Nephron (organoid): Measurements from ENCODE around the gene NDUFS6.

Experiments used
- H3K27ac Mint-ChIP-seq, 3 experiments: 2 replicates each; pipeline ENCODE4 v1.8.0; 2020; ENCODE audit warnings: mixed read lengths in 3 of 3, mild to moderate bottlenecking in 2 of 3, moderate library complexity in 1 of 3
- H3K27me3 Mint-ChIP-seq: 2 replicates; pipeline ENCODE4 v1.8.0; 2021; ENCODE audit warnings: low read depth, mild to moderate bottlenecking, moderate library complexity, mixed read lengths
- H3K36me3 Mint-ChIP-seq: 2 replicates; pipeline ENCODE4 v1.8.0; 2020; ENCODE audit warnings: low read depth, mixed read lengths
- H3K4me1 Mint-ChIP-seq: 2 replicates; pipeline ENCODE4 v1.8.0; 2020; ENCODE audit warnings: mixed read lengths
- H3K4me3 Mint-ChIP-seq, 3 experiments: 2 replicates each; pipeline ENCODE4 v1.8.0; 2020; ENCODE audit warnings: mild to moderate bottlenecking in 3 of 3, mixed read lengths in 3 of 3, moderate library complexity in 2 of 3
- H3K9me3 Mint-ChIP-seq: 2 replicates; pipeline ENCODE4 v1.8.0; 2020; ENCODE audit warnings: mixed read lengths
- TF ChIP-seq, protein P1 (sequence below), 3 experiments: fragments of 200-600 bp; sonication (generic); IDR thresholded peaks; one replicate each; pipeline ENCODE4 v1.5.0; 2021; ENCODE audit warnings: antibody characterized with exemption in 3 of 3; ENCODE audit not compliant: unreplicated experiment in 3 of 3

The NDUFS6 gene

DNA sequence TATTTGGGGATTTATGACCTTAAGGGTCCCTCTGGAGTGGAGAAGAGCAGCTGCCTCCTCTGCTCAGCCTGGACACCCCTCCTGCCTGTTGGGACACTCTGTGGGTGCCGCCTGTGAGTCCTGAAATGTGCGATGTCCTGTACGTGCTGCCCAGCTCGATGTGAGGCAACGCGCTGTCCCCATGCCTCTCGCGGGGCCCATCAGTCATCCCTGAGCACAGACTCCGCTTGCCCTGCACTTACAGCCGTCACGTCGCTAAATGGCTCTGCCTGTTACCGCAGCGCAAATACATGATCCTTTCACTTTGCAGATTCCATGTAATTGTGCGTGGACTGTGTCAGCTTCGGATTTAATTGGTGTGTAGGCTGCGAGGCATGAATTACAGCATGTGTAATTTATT is 54.4 kb downstream of the NDUFS6 start:
- Mint-ChIP-seq H3K9me3 (no peaks in the 10 kb centered on the region), H3K27ac (no peak overlapping the region), H3K36me3 (no peaks in the 10 kb centered on the region)

GRCh38 chr5:1856596-1857255 is 55.5 kb downstream of the NDUFS6 start:
- Mint-ChIP-seq H3K36me3 (no peaks in the 10 kb centered on the region), H3K4me3 (no peak overlapping the region), H3K27ac (no peak overlapping the region), H3K27me3 (peaks cover 43% of the 10 kb centered on the region), H3K4me1 (no peaks in the 10 kb centered on the region), H3K9me3 (no peaks in the 10 kb centered on the region)
- TF ChIP-seq, protein P1, sequence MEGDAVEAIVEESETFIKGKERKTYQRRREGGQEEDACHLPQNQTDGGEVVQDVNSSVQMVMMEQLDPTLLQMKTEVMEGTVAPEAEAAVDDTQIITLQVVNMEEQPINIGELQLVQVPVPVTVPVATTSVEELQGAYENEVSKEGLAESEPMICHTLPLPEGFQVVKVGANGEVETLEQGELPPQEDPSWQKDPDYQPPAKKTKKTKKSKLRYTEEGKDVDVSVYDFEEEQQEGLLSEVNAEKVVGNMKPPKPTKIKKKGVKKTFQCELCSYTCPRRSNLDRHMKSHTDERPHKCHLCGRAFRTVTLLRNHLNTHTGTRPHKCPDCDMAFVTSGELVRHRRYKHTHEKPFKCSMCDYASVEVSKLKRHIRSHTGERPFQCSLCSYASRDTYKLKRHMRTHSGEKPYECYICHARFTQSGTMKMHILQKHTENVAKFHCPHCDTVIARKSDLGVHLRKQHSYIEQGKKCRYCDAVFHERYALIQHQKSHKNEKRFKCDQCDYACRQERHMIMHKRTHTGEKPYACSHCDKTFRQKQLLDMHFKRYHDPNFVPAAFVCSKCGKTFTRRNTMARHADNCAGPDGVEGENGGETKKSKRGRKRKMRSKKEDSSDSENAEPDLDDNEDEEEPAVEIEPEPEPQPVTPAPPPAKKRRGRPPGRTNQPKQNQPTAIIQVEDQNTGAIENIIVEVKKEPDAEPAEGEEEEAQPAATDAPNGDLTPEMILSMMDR (IDR thresholded peaks at IDR 0.05; ENCODE audit: unreplicated experiment in 3 of 3) = no peak

More for the DNA sequence above, 54.4 kb downstream of the NDUFS6 start:
- H3K4me3 Mint-ChIP-seq = no peak overlapping the region
- H3K4me1 Mint-ChIP-seq = no peaks in the 10 kb centered on the region
- TF ChIP-seq, protein P1 (IDR thresholded peaks at IDR 0.05; ENCODE audit: unreplicated experiment in 3 of 3) = no peak
- H3K27me3 Mint-ChIP-seq = peaks cover 52% of the 10 kb centered on the region

GRCh38 chr5:1857256-1857600 is 56.0 kb downstream of the NDUFS6 start:
- H3K9me3 Mint-ChIP-seq = no peaks in the 10 kb centered on the region
- no peaks in the 10 kb centered on the region for H3K36me3 Mint-ChIP-seq
- no peak overlapping the region for H3K4me3 Mint-ChIP-seq
- no peak overlapping the region for H3K27ac Mint-ChIP-seq
- peaks cover 41% of the 10 kb centered on the region for H3K27me3 Mint-ChIP-seq
- no peaks in the 10 kb centered on the region for H3K4me1 Mint-ChIP-seq
- TF ChIP-seq, protein P1 (IDR thresholded peaks at IDR 0.05; ENCODE audit: unreplicated experiment in 3 of 3) = no peak

GRCh38 chr5:1858436-1858835 is 57.2 kb downstream of the NDUFS6 start:
- no peaks in the 10 kb centered on the region for H3K4me1 Mint-ChIP-seq
- H3K4me3 Mint-ChIP-seq = no peak overlapping the region
- TF ChIP-seq, protein P1 (IDR thresholded peaks at IDR 0.05; ENCODE audit: unreplicated experiment in 3 of 3) = no peak
- H3K36me3 Mint-ChIP-seq = no peaks in the 10 kb centered on the region
- H3K9me3 Mint-ChIP-seq = no peaks in the 10 kb centered on the region
- peaks cover 43% of the 10 kb centered on the region for H3K27me3 Mint-ChIP-seq
- no peak overlapping the region for H3K27ac Mint-ChIP-seq

DNA sequence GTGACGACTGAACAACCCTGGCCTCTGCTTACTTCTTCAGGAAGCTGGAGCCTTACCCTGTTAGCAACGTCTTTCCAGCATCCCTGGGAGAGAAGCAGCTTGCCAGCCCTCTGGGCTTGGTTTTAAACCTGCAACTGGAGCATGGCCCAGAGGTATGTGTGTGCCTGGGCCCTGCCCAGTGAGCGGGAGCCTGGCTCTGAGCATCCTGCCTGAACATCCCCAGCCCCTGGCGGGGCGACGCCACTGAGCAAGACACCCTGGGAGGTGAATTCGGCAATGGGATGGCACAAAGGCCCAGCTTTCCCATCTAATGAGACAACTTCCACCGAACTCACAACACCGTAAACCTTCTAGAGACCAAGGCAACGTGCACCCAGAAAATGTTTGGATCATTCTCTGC is 57.9 kb downstream of the NDUFS6 start:
- no peaks in the 10 kb centered on the region for H3K9me3 Mint-ChIP-seq
- peaks cover 43% of the 10 kb centered on the region for H3K27me3 Mint-ChIP-seq
- H3K27ac Mint-ChIP-seq = no peak overlapping the region
- H3K4me1 Mint-ChIP-seq = no peaks in the 10 kb centered on the region
- no peaks in the 10 kb centered on the region for H3K36me3 Mint-ChIP-seq
- TF ChIP-seq, protein P1 (IDR thresholded peaks at IDR 0.05; ENCODE audit: unreplicated experiment in 3 of 3) = no peak
- H3K4me3 Mint-ChIP-seq = no peak overlapping the region

GRCh38 chr5:1860021-1860610 is 58.9 kb downstream of the NDUFS6 start:
- H3K36me3 Mint-ChIP-seq = no peaks in the 10 kb centered on the region
- peaks cover 40% of the 10 kb centered on the region for H3K27me3 Mint-ChIP-seq
- H3K27ac Mint-ChIP-seq = no peak overlapping the region
- no peaks in the 10 kb centered on the region for H3K9me3 Mint-ChIP-seq
- TF ChIP-seq, protein P1 (IDR thresholded peaks at IDR 0.05; ENCODE audit: unreplicated experiment in 3 of 3) = no peak
- H3K4me3 Mint-ChIP-seq = no peak overlapping the region
- no peaks in the 10 kb centered on the region for H3K4me1 Mint-ChIP-seq
